Ovary (tissue), 3 donors: Measurements from ENCODE around the gene ATF7IP.

Source experiments
- CTCF ChIP-seq, 3 donors: fragments of 450-650 bp in 2 of 3; fragments of 200-600 bp in 1 of 3; IDR thresholded peaks; one replicate each; pipeline versions ENCODE4 v1.5.1 to v1.8.0; 2016 to 2022; ENCODE audit warnings: antibody characterized with exemption in 3 of 3, mild to moderate bottlenecking in 1 of 3
- EP300 ChIP-seq: sonication (generic); formaldehyde crosslinking; IDR thresholded peaks from one replicate; pipeline ENCODE4 v1.6.1; 2017; ENCODE audit warnings: antibody characterized with exemption
- donor health status: DM: no; HTN: no; CAD: no.

GRCh38 chr12:14410177-14410576, 44.7 kb downstream of the ATF7IP start:
- no peak for TF ChIP-seq CTCF (IDR thresholded peaks at IDR 0.05)
- TF ChIP-seq EP300, result no peak
